GM23338 (cell line): ENCODE measurements around the gene AKR1B1.

Experiments used
- CTCF ChIP-seq, 2 experiments: fragments of 200-600 bp in 1 of 2; sonication (generic) in 1 of 2; conservative IDR thresholded peaks; 2 replicates each; pipeline versions ENCODE4 v1.5.1 to v1.6.1; 2016 to 2017; ENCODE audit warnings: antibody characterized with exemption in 2 of 2, low read depth in 2 of 2, mild to moderate bottlenecking in 2 of 2, moderate library complexity in 1 of 2
- EZH2 ChIP-seq: fragments of 200-600 bp; sonication (generic); IDR thresholded peaks from one replicate; pipeline ENCODE4 v1.8.0; 2017; ENCODE audit warnings: antibody characterized with exemption, mild to moderate bottlenecking, low read depth; ENCODE audit not compliant: unreplicated experiment
- EZH2phosphoT487 ChIP-seq: fragments of 200-600 bp; sonication (generic); IDR thresholded peaks from one replicate; pipeline ENCODE4 v1.8.1; 2018; ENCODE audit warnings: antibody characterized with exemption; ENCODE audit not compliant: unreplicated experiment
- POLR2AphosphoS5 ChIP-seq: IDR thresholded peaks from 2 replicates; pipeline ENCODE4 v1.6.1; 2016; ENCODE audit warnings: antibody characterized with exemption, low read depth
- STAT1 ChIP-seq: IDR thresholded peaks from one replicate; pipeline ENCODE4 v1.6.1; 2016; ENCODE audit warnings: antibody characterized with exemption; ENCODE audit not compliant: unreplicated experiment
- TF ChIP-seq, protein P1 (sequence below): IDR thresholded peaks from one replicate; pipeline ENCODE4 v1.6.1; 2018; ENCODE audit warnings: antibody characterized with exemption; ENCODE audit not compliant: unreplicated experiment

- TF ChIP-seq CTCF (conservative IDR thresholded peaks at IDR 0.05; ENCODE audit: low read depth in 2 of 2) (no peak), POLR2AphosphoS5 (no peak), EZH2 (no peak), EZH2phosphoT487 (no peak), STAT1 (no peak)
- TF ChIP-seq, protein P1, sequence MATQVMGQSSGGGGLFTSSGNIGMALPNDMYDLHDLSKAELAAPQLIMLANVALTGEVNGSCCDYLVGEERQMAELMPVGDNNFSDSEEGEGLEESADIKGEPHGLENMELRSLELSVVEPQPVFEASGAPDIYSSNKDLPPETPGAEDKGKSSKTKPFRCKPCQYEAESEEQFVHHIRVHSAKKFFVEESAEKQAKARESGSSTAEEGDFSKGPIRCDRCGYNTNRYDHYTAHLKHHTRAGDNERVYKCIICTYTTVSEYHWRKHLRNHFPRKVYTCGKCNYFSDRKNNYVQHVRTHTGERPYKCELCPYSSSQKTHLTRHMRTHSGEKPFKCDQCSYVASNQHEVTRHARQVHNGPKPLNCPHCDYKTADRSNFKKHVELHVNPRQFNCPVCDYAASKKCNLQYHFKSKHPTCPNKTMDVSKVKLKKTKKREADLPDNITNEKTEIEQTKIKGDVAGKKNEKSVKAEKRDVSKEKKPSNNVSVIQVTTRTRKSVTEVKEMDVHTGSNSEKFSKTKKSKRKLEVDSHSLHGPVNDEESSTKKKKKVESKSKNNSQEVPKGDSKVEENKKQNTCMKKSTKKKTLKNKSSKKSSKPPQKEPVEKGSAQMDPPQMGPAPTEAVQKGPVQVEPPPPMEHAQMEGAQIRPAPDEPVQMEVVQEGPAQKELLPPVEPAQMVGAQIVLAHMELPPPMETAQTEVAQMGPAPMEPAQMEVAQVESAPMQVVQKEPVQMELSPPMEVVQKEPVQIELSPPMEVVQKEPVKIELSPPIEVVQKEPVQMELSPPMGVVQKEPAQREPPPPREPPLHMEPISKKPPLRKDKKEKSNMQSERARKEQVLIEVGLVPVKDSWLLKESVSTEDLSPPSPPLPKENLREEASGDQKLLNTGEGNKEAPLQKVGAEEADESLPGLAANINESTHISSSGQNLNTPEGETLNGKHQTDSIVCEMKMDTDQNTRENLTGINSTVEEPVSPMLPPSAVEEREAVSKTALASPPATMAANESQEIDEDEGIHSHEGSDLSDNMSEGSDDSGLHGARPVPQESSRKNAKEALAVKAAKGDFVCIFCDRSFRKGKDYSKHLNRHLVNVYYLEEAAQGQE: no peak
Observed at GRCh38 chr7:134480730-134481129, 21.8 kb upstream of the AKR1B1 start.
